HUES64 (cell line): Measurements from ENCODE around the gene MFNG.

Experiments
- H3K27ac ChIP-seq: 2 replicates; pipeline ENCODE4 v1.7.0; 2013; ENCODE audit warnings: low read depth, low read length, inconsistent platforms
- H3K27me3 ChIP-seq: 2 replicates; pipeline ENCODE4 v1.6.1; 2013; ENCODE audit warnings: mild to moderate bottlenecking, low read length; ENCODE audit not compliant: insufficient read depth
- H3K36me3 ChIP-seq: 2 replicates; pipeline ENCODE4 v1.6.1; 2013; ENCODE audit warnings: mild to moderate bottlenecking, low read length; ENCODE audit not compliant: insufficient read depth
- H3K4me1 ChIP-seq: 2 replicates; pipeline ENCODE4 v1.6.1; 2013; ENCODE audit warnings: mild to moderate bottlenecking, low read length, moderate library complexity; ENCODE audit not compliant: insufficient read depth
- H3K4me3 ChIP-seq: 2 replicates; pipeline ENCODE4 v1.5.1; 2013; ENCODE audit warnings: mild to moderate bottlenecking, low read length, moderate library complexity
- H3K9ac ChIP-seq: 2 replicates; pipeline ENCODE4 v1.6.1; 2013; ENCODE audit warnings: mild to moderate bottlenecking, low read depth, low read length
- H3K9me3 ChIP-seq: 2 replicates; pipeline ENCODE4 v1.6.1; 2013; ENCODE audit warnings: low read depth, low read length; ENCODE audit not compliant: insufficient read depth
- WGBS: fragments of 150-250, 120-280 bp; methylation state at CpG from one replicate; pipeline ENCODE4 v1.1.7; 2013; ENCODE audit warnings: missing lambda C conversion rate; 5-methylcytosine and 5-hydroxymethylcytosine counted together

MFNG gene

GRCh38 chr22:37427135-37427710 is 59.0 kb downstream of the MFNG start, which contains the start of gene ELFN2:
Gene ELFN2, minus strand, starts transcription at chr22:37427479. Its CDS starts 51,945 bp downstream, at chr22:37375534.
- H3K4me1 ChIP-seq, result peaks cover 3% of the 10 kb centered on the region; the same call in 1 of the 2 replicates
- no peaks in the 10 kb centered on the region for H3K9me3 ChIP-seq
- H3K27ac ChIP-seq, result no peak within 1 kb of the TSS
- H3K36me3 ChIP-seq, result no peaks in the 10 kb centered on the region
- WGBS, result 1% methylated on average over 72 of the region's 72 CpGs
- H3K27me3 ChIP-seq, result peaks cover 57% of the 10 kb centered on the region
- H3K4me3 ChIP-seq, result peak within 1 kb of the TSS; percentile 48
- H3K9ac ChIP-seq, result no peak within 1 kb of the TSS

GRCh38 chr22:37426706-37427134 is 59.5 kb downstream of the MFNG start:
- Histone ChIP-seq H3K9me3 (no peaks in the 10 kb centered on the region), H3K27me3 (peaks cover 61% of the 10 kb centered on the region), H3K27ac (no peak overlapping the region), H3K36me3 (no peaks in the 10 kb centered on the region), H3K4me3 (peak overlapping the region; percentile 48), H3K9ac (no peak overlapping the region), H3K4me1 (peaks cover 3% of the 10 kb centered on the region; the same call in 1 of the 2 replicates)
- 9% methylated on average over 24 of the region's 24 CpGs for WGBS

DNA sequence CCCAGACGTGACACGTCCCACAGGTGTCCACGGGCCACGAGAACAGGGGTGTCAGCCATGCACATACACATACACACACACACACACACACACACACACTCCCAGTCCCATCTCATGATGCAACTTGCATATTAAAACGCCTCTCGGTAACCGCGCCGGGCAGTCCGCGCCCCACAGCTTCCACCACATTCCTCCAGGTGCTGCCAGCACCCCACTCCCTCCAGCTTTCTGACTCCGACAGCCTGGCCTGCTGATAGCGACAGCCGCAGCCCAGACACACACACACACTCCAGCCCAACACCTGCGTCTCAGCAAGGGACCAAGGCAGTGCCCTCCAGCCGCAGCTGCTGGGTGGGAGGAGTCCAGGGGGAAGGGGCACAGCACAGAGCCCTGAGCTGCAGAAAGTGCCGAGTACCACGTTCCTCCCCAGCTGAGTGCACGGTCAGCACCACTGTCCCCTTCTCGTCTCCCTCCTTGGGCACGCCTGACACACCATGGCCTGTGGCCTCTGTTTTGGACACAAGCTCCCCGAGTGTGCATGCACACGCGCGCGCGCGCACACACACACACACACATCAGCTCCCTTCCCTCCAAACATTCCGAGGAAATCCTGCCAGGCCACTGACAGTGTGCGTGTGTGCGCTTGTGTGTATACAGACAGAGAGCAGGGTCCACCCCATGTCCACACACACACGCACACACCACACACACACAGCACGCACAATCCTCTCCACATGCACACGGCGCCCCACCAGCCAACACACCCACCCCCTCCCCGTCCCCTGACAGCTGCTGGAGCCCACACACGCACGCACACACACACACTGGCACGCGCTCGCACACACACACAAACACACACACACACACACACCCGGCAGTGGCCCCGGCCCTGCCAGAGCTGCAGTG is 60.1 kb downstream of the MFNG start:
- H3K4me1 ChIP-seq, result peaks cover 3% of the 10 kb centered on the region; the same call in 1 of the 2 replicates
- H3K27me3 ChIP-seq, result peaks cover 68% of the 10 kb centered on the region
- no peaks in the 10 kb centered on the region for H3K9me3 ChIP-seq
- H3K9ac ChIP-seq, result no peak overlapping the region
- no peak overlapping the region for H3K27ac ChIP-seq
- no peaks in the 10 kb centered on the region for H3K36me3 ChIP-seq
- peak overlapping the region; percentile 38 for H3K4me3 ChIP-seq
- WGBS, result 34% methylated on average over 43 of the region's 43 CpGs

DNA sequence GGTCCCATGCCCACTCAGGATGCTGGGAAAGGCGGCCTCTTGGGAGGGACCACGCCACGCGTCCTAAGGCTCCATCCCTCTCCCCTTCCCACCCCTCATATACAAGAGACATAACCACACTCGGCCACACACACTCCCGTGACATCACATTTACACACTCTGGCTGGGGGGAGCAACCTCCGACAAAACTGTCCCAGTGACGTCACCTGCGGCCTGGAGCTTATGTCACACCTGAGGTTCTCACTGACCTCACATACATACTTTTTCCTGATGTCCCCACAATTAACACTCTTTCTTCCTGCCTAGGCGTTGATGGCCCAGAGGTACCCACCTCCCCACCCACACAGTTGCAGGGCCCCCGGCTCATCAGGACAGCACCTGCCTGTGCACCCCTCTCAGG is 60.8 kb downstream of the MFNG start:
- Histone ChIP-seq H3K9ac (no peak overlapping the region), H3K9me3 (no peaks in the 10 kb centered on the region), H3K4me1 (peaks cover 3% of the 10 kb centered on the region; the same call in 1 of the 2 replicates), H3K27me3 (peaks cover 75% of the 10 kb centered on the region), H3K27ac (no peak overlapping the region), H3K36me3 (no peaks in the 10 kb centered on the region), H3K4me3 (no peak overlapping the region)
- 84% methylated on average over 11 of the region's 11 CpGs for WGBS

DNA sequence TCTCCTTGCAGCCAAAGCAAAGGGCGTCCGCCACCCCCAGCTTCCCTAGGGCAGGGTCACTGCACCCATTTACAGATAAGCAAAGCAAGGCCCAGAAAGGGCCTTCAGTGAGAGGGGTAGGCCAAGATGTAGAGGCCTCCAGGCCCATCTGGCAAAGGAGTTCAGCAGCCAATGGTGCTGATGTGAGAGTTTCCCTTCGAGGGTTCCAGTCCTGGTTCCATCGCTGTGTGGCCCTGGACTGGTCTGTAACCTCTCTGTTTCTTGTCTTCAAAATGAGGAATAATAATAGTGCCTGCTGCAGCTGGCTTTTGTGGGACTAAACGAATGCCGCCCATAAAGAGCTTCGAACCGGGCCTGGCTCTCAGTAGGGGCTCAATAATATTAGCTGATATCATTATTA is 62.9 kb downstream of the MFNG start:
- Histone ChIP-seq H3K36me3 (no peaks in the 10 kb centered on the region), H3K9ac (no peak overlapping the region), H3K4me3 (no peak overlapping the region), H3K27me3 (peaks cover 82% of the 10 kb centered on the region), H3K4me1 (peaks cover 8% of the 10 kb centered on the region), H3K27ac (no peak overlapping the region), H3K9me3 (no peaks in the 10 kb centered on the region)
- 93% methylated on average over 5 of the region's 8 CpGs for WGBS

- peaks cover 64% of the 10 kb centered on the region for H3K27me3 ChIP-seq
- H3K9ac ChIP-seq, result no peak overlapping the region
- H3K36me3 ChIP-seq, result no peaks in the 10 kb centered on the region
- no peak overlapping the region for H3K4me3 ChIP-seq
- peaks cover 8% of the 10 kb centered on the region for H3K4me1 ChIP-seq
- 84% methylated on average over 9 of the region's 9 CpGs for WGBS
- H3K27ac ChIP-seq, result no peak overlapping the region
- H3K9me3 ChIP-seq, result no peaks in the 10 kb centered on the region
These were observed 64.7 kb downstream of the MFNG start for GRCh38 chr22:37421468-37421877.

DNA sequence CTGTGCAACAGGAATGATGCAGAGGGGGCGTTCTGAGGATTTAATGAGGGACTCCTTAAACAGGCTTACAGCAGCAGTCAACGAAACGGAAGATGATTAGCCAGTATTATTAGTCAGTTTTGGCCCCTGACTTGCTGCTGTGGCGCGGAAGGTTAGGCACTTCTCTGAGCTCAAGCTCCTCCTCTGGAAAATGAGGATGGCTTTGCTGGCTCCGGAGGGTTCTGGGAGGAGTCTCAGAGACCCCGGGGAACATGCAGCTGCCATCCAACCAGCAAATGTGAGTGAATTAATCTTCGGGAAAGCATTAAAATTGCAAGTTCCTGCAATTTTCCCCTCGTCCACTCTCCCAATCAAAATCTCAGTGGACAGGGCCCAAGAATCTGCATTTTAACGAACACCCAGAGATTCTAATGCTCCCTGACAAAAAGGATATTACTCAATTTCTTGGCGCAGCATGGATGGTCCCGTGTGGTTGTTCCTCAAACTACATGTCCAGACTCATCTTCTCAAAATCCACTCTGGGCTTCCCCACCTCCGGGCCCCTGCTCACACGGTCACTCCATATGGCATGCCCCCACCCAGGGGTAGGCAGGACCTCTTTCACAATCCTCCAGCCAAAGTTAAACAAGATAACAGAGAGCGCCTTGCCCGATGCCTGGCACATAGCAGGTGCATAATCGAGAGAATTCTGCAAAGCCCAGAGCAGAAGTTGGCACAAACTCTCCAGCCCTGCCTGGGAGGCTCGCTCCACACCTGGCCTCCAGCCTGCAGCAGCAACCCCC is 65.3 kb downstream of the MFNG start:
- Histone ChIP-seq H3K9me3 (no peaks in the 10 kb centered on the region), H3K9ac (peak overlapping the region; percentile 46; the same call in 1 of the 2 replicates), H3K27ac (no peak overlapping the region), H3K4me1 (peaks cover 5% of the 10 kb centered on the region; the same call in 1 of the 2 replicates), H3K27me3 (peaks cover 58% of the 10 kb centered on the region), H3K36me3 (no peaks in the 10 kb centered on the region), H3K4me3 (peak overlapping the region; percentile 65)
- WGBS, result 60% methylated on average over 18 of the region's 18 CpGs

- Histone ChIP-seq H3K9me3 (no peaks in the 10 kb centered on the region), H3K4me1 (peaks cover 5% of the 10 kb centered on the region; the same call in 1 of the 2 replicates), H3K9ac (peak overlapping the region; percentile 46), H3K4me3 (peak overlapping the region; percentile 65), H3K36me3 (no peaks in the 10 kb centered on the region), H3K27ac (no peak overlapping the region), H3K27me3 (peaks cover 50% of the 10 kb centered on the region)
- 2% methylated on average over 70 of the region's 70 CpGs for WGBS
These were observed 66.1 kb downstream of the MFNG start for GRCh38 chr22:37419969-37420685.

- no peak overlapping the region for H3K9ac ChIP-seq
- H3K9me3 ChIP-seq, result no peaks in the 10 kb centered on the region
- peaks cover 44% of the 10 kb centered on the region for H3K27me3 ChIP-seq
- peak overlapping the region; percentile 65 for H3K4me3 ChIP-seq
- H3K36me3 ChIP-seq, result no peaks in the 10 kb centered on the region
- no peak overlapping the region for H3K27ac ChIP-seq
- WGBS, result 36% methylated on average over 43 of the region's 43 CpGs
- peaks cover 5% of the 10 kb centered on the region; the same call in 1 of the 2 replicates for H3K4me1 ChIP-seq
These were observed 66.7 kb downstream of the MFNG start for GRCh38 chr22:37419370-37419968.
